GM18868 (cell line): ENCODE data around the gene NUDT22.

Experiments
- ATAC-seq: cut with Tn5 transposase; IDR thresholded peaks from one replicate; pipeline ENCODE4 v1.9.1; 2021; ENCODE audit warnings: mild to moderate bottlenecking, moderate library complexity; ENCODE audit not compliant: unreplicated experiment

Gene NUDT22

DNA sequence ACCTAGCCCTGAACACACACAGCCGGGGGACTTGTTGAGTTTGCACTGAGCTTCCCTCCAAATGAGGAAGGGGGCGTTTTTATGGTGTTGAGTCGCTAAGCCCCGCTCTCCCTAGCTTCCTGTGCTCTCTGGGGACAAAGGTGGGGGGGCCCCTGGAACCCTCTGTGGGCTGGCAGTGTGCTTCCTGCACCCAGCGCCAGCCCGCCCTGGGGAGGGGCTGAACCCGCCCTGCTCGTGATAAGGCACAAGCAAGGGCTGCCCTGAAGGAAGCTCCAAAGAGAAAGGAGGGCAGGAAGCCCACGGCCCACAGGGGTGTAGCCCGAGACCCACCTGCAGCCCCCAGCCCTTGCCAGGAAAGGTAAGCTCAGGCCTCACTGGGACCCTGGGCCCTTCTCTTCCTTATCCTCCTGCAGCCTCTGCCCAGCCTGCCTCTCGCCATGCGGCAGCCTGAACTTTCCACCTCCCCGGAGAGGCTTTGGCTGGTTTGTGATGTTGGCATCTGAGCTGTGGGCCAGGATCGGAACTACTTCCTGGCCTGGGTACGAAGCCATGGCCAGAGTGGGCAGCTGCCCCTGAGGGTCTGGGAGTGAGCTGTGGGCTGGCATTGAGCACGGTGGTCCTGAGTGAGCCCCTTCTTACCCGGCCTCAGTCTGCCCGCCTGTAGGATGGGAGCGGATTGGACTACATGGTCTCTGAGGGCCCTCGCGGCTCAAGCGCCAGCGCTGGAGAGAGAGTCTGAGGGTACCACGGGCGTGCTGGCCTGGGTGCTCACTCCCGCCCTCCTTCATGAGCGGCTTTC is 19.4 kb upstream of the NUDT22 start, which contains the start of gene FERMT3:
TSS of gene FERMT3 (plus strand) at position 265 of the 799 bp plus-strand sequence. CDS start 644 bp downstream, outside the sequence.
- no peak for ATAC-seq

DNA sequence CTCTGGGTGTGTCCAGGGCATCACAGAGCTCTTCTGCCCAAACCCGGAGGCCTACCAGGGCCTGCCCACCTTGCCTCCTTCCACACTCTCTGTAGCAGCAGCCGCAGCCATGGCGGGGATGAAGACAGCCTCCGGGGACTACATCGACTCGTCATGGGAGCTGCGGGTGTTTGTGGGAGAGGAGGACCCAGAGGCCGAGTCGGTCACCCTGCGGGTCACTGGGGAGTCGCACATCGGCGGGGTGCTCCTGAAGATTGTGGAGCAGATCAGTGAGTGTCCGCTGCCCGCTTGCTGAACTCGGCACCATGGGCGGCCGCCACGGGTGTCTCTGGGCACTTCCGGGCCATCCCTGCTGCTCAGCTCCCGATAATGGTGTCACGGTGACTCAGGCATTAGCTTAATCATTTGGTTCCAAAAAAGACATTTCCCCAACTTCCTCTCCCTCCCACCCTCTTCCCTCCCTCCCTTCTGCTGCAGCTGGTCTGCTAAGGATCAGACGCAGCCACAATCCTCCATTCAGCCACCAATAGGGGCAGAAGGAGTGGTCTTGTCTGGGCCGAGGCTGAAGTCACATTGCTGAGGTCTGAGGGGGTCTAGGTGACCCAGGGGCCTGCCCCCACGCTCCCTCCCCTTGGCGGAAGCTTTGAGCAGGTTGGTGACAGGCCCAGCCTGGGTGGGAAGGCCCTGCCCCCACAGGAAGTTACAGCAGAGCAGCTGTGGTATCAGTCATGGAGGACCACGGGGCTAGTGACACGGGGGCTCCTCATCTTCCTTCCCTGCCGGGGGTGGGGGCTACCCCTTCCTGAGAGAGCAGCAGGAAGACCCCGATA is 18.6 kb upstream of the NUDT22 start:
- ATAC-seq, result peak; percentile 51

GRCh38 chr11:64208086-64208795 is 17.8 kb upstream of the NUDT22 start:
- no peak for ATAC-seq

- ATAC-seq, result no peak
Observed at GRCh38 chr11:64208796-64209562, 17.1 kb upstream of the NUDT22 start.

DNA sequence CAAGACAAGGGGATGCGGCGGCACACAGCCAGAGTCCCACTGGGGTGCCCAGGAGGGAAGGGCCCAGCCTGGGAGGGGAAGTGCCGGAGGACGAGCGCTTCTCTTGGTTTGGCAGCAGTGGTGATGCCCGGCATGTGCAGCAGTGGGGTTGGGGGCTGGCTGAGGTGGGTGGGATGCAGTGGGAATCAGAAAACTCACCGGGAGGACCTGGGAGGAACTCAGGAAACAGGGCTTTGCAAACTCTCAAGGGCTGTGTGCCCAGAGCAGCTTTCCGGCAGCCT is 16.6 kb upstream of the NUDT22 start:
- ATAC-seq, result no peak

DNA sequence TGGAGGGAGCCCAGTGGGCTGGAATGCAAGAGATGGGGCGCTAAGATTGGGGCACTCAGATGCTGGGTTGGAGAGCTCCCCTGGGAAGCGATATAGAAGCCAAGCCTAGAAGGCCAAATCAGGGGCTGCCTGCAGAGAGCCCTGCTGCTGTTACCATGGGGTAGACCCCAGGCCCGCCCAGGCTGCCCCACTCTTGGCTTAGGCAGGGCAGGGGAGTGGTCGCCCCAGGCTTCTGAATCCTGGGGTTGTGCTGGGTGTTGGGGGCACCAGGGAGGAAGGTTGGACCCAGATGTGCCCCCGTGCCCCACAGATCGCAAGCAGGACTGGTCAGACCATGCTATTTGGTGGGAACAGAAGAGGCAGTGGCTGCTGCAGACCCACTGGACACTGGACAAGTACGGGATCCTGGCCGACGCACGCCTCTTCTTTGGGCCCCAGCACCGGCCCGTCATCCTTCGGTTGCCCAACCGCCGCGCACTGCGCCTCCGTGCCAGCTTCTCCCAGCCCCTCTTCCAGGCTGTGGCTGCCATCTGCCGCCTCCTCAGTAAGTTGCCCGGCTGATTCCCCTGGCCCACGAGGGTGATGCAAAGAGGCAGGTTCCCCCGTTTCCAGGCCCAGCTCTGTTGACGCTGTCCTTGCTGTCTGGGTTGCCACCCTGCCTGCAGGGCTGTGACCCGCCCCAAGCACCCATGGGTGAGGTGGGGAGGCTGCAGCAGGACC is 15.6 kb upstream of the NUDT22 start:
- ATAC-seq, result no peak

- ATAC-seq, result no peak
Observed at GRCh38 chr11:64211181-64211872, 14.7 kb upstream of the NUDT22 start.

GRCh38 chr11:64216879-64217278 is 9.2 kb upstream of the NUDT22 start:
- no peak for ATAC-seq

- no peak for ATAC-seq
Observed at GRCh38 chr11:64218628-64219353, 7.3 kb upstream of the NUDT22 start.

DNA sequence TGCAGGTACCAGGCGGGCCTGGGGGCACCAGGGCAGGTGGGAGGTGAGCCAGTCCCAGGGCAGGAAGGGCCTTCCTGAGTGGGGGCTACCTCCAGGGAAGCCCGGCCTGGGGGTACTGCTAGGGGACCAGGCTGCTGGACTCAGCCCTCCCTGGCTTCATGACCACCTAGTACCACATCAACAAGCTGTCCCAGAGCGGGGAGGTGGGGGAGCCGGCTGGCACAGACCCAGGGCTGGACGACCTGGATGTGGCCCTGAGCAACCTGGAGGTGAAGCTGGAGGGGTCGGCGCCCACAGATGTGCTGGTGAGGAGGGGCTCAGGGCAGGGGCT is 6.8 kb upstream of the NUDT22 start:
- ATAC-seq, result no peak

DNA sequence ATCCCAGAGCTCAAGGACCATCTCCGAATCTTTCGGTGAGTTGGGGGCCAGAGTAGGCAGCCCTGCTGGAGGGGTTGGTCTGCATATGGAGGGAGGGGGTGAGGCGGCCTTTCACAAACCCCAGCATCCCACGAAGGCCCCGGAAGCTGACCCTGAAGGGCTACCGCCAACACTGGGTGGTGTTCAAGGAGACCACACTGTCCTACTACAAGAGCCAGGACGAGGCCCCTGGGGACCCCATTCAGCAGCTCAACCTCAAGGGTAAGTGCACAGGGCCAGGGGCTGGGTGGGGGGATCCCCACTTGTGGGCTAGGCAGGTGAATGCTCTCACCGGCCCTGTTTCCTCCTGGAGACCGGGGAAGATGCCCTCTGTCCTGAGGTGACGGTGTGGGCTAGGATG is 6.3 kb upstream of the NUDT22 start:
- ATAC-seq, result no peak

- ATAC-seq, result no peak
Observed at GRCh38 chr11:64220271-64220670, 5.8 kb upstream of the NUDT22 start.

DNA sequence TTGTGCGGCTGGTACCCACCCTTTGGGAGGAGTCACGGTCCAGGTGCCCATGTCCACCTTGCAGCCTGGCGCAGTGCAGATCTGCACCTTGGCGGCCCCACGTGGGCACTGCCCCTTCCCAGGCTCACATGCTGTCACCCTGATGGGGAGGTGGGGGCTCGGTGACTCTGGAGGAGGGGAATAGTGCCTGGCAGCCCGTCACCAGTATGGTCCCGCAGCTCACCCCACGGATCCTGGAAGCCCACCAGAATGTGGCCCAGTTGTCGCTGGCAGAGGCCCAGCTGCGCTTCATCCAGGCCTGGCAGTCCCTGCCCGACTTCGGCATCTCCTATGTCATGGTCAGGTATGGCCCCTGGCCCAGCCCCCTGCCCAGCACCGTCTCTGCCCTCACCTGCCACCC is 5.3 kb upstream of the NUDT22 start:
- ATAC-seq, result no peak

- no peak for ATAC-seq
Observed at GRCh38 chr11:64222651-64223000, 3.4 kb upstream of the NUDT22 start.

- ATAC-seq, result no peak
Observed at GRCh38 chr11:64223001-64223651, 2.9 kb upstream of the NUDT22 start.

DNA sequence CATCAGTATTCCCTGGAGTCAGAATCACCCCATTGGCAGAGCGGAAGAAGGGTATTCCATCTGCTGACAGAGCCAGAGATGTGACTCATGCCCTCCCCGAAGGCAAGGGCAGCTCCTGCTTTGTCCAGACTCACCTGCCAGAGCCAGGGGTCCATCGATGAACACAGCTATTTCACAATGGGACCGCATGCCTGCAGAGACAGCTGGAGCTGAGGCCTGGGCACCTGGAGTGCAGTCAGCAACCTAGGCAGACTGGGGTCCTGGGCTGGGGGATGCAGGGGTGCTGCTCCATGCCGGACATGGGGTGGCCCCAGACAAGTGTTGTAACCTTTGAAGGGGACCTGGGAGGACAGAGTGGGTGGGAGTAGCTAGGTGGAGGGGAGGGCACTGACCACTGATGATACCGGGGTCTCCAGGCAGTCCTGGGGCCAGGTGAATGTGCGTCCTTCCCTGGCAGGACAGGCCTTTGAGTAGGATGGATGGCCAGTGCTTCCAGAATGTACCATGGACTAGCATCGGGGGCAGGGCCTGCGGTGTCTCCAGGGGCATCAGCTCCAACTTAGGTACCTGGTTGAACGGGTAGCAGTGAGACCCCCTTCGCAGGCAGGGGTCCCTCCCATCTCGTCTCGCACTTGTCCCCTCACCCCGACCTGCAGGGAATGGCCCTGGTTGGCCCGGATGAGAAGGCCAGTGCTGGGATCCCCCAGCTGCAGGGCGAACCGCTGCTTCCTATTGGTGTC is 1.8 kb upstream of the NUDT22 start:
- ATAC-seq, result no peak

DNA sequence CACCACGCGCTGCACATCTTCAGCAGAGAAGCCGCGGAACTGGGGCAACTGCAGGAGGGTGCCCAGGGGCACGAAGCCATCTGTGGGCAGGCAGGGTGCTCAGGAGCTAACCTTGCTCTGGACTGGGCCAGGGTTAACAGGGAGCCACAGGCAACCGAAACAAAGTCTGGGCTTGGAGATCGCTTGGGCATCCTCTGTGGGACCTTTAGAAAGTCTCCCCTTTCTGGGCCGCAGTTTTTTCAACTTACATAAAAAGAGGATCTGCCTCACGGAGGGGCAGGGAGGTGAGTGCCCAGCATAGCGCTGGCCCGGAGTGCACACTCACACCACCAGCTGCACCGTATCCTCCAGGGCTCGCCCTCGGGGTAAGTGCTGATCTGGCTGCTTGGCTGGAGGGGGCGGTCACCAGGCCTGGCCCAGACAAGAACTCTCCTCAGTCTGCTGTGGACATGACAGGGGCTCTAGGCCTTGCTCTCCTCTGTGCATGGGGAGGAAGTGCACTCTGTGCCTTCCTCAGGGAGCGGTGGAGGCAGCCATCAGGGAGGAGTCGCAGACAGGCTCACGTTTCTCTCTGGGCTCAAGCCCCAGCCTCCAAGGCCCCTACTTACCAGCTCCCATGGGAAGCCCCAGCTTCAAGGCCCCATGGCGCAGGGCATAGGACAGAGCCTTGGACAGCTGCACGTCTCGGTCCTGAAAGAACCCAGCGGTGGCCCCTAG is 1.0 kb upstream of the NUDT22 start:
- no peak for ATAC-seq
